Activated CD4-positive, CD25-positive, alpha-beta regulatory T cell treated with anti-CD3 and anti-CD28 coated beads, Interleukin-2, amount 50 U/mL, for 16 hours (primary cell): Measurements from ENCODE around the gene LBHD2.

Experiments
- DNase-seq: peaks from one replicate; pipeline ENCODE4 v3.0.0-alpha.2; 2020; ENCODE audit warnings: low read depth, low spot score

The LBHD2 gene

GRCh38 chr14:103132381-103133209 lies 48.6 kb downstream of the LBHD2 start:
- no peak for DNase-seq

DNA sequence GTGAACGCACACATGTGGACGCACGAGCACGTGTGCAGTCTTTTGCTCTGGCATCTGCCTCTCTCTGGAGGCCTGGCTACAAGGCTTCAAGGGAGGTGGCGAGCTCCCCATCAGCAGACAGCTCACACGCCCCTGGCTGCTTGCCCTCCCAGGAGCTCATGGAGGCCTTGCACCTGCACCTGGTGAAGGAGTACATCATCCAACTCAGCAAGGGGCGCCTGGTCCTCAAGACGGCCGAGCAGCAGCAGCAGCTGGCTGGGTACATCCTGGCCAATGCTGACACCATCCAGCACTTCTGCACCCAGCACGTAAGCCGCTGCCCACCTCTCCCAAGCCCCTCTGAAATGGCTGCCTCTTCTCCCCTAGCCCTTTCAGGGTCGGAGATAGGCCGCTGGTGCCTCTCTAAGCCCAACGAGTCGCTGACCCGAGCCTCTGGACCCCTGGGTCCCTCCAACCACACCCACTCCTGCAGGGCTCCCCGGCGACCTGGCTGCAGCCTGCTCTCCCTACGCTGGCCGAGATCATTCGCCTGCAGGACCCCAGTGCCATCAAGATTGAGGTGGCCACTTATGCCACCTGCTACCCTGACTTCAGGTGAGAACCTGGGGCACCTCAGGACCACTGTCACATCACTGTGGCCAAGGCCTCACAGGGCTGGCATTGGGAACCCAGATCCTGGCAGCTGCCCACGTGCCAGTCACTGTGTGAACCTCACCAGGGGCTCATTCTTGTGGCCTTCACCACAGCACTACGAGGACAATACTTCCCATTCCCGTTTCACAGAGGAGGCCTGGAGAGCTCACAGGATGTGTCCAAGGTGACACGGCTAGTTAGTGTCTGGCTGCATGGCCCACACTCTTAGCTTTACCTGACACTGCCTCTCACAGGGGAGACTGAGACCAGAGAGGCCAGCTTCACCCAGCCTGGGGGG lies 49.5 kb downstream of the LBHD2 start:
- no peak for DNase-seq

- DNase-seq, result no peak
Observed at GRCh38 chr14:103134405-103134804, 50.4 kb downstream of the LBHD2 start.

DNA sequence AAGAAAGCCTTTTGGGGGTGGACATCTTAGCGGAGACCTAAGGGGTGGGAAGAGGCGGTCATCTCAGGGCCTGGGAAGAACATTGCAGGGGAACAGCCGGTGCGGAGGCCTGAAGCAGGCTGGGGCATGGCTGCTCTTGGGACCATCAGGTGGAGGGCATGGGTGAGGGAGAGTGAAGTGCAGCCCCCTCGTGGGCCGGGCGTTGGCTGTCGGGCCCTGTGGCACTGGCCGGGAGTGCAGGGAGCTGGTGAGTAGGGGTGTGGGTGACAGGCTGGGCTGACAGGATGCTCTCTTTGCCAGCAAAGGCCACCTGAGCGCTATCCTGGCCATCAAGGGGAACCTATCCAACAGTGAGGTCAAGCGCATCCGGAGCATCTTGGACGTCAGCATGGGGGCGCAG lies 50.9 kb downstream of the LBHD2 start:
- no peak for DNase-seq

DNA sequence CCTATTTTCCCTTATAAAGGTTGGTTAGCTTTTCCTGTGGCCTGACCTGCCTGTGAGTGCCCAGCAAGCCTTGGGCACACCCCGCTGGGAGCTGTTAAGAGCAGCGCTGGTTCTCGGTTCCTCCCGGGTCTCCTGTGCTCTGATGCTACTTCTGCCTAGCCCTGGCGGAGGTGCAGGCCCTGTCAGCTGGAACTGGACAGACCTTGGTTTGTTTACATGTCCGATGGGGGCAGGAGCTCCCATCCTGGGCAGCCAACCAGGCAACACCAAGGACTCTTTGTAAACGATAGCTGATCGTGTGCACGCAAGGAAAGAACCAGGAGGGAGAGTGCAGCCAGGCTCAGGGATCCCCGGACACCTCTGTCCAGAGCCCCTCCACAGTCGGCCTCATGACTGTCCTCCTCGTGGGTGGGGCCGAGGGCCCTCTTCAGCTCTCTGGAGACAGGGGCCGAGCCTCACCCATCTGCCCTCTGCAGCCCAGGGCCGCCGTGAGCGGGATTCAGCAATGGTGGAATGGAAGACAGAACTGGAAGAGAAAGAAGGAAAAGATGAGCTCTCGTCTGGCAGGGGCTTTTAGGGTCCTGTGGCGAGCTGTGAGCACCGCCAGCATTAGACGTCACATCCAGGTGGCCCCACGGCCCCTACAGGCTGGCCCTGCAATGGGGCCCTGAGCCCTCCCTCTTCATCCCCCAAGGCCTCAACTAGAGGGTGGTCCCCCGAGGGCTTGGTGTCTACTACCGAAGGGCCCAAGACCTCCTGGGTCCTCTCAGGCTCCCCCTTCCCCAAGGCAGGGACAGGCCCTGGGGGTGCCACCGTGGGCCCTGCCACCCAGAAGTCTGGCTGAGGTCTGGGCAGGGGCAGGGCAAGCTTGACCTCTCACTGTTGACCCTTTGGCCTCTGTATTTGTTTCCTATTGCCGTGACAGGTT lies 51.6 kb downstream of the LBHD2 start:
- no peak for DNase-seq

DNA sequence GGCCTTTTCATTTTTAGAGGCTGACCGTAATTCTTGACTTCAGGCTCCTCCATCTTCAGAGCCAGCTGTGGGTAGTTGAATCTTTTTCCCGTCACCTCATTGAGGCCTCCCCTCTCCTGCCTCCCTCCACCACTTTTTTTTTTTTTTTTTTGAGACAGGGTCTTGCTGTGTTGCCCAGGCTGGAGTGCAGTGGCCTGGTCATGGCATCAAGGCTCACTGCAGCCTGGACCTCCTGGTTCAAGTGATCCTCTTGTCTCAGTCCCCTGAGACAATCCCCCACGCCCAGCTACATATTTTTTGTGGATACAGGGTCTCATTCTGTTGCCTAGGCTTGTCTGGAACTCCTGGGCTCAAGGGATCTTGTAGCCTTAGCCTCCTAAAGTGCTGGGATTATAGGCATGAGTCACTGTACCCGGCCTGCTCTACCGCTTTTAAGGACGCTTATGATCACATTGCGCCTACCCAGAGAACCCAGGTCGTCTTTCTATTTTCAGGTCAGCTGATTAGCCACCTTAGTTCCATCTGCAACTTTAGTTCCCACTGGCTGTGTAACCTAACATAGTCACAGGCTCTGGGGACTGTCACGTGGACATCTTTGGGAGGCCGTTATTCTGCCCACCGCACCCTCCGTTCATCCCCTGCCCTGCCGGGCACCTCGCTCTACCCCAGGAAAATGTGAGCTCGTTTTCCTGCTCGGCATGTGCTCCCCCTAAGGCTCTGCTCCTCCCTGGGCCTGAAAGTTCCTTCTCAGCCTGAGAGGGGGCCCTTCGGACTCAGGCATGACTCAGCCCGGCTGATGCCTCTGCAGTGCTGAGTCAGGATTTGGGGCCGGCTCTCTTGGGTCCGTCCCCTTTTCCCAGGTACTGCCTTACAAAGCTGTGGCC lies 52.6 kb downstream of the LBHD2 start:
- no peak for DNase-seq

DNA sequence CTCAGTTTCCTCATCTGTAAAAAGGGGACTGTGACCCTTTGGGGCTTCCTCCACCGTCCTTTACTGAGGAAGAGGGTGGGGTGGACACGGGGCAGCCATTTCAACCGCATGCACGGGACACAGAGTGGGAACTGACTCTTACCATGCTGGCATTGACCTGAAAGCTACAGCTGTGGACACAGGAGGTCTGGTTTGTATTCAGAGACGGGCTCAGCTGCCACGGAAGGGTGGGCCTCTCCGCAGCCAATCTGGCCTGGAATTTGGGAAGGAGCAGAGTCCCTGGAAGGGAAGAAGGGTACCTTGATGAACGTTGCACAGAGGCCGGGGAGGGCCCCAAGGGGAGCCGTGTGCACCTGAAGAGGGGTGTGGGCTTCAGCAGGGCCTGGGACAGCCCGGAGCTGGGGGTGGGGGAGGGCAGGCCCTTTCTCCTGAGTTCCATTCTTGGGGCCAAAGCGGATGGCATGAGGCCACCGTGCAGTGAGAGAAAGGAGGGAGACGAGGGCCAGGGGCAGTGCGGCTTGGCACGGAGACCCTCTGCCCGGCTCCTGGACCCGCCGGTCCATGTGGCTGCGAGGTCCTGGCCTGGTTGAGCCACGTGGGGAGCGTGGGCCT lies 53.8 kb downstream of the LBHD2 start:
- no peak for DNase-seq

DNA sequence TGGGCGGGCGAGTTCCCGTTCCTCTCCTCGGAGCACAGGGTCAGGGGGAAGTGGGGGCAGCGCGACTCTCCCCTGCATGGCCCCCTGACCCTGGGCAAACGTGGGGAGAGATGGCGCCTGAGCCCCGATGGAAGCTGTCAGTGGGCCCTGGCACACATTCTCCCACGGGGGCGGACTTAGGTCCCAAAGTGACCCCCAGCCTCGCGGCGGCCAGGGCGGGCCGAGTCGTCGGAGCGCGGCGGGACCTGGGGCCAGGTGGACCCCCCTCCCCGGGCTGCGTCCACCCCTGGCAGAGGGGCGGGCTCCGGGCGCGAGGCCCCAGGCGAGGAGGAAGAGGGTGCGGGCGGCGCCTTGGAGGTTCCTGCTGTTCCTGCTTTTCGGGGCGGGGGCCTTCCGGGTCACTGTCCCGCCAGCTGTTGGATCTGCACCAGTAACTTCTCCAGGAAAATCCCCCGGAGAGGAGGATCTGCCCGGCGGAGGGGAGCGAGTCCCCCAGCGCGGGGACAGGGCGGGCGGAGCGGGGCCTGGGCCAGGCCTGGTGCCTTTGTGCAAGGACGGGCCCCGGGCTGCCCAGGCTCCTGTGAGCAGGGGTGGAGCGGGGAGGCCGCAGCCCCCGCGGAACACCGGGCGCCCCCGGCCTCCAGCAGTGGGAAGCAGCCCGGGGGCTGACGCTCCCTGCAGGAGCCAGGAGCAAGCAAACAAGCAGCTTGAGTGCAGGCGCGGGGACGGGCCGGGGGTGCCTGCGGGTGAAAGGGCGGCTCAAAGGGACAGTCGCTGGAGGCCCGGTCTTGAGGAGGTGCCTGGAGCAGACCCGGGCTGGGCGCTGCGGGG lies 54.5 kb downstream of the LBHD2 start:
- no peak for DNase-seq

GRCh38 chr14:103139132-103140025 lies 55.4 kb downstream of the LBHD2 start:
- no peak for DNase-seq
